Measurements from ENCODE around the gene ARMH4.

ARMH4 gene

DNA sequence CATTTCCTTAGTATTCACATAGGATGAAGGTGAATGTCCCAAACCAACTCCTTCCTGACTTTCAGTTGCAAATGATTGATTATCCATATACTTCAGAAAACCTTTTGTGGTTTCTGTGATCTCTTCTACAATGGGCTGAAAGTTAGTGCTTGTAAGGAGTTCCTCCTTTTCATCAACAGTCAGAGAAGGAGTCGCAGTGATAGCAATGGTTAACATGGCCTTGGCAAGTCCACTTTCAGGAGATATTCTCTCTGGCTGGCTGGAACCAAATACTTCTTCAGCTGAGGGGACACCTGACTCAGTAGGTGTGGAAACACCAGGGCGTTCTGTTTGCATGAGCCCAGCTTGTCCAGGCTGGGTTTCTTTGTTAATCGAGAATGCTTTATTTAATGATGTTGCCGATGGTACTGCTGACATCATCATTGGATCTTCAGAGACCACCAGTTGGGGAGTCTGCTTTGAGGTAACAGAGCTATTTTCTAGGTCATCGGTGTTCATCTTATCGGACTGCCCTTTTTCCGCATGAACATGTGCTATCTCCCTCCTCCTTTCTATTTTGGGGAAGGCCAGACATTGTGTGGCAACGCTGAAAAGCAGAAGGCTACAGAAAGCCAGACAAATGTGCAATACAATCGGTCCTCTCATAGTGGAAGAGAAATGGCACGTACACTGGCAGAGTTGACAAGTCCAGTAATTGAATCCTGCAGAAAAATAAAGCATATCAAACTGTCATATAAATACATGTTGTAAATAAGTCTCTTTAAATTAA, 13.1 kb downstream of the ARMH4 start:
- TF ChIP-seq TAF1 (IDR thresholded peaks at IDR 0.05; ENCODE audit: borderline replicate concordance, insufficient read depth, low read length) (no peak), REST (IDR thresholded peaks at IDR 0.05; ENCODE audit: insufficient read depth in 1 of 2, low read depth in 2 of 2, low read length in 2 of 2) (no peak), SIN3A (IDR thresholded peaks at IDR 0.05; ENCODE audit: borderline replicate concordance, insufficient read depth, low read length) (no peak), FOXP2 (optimal IDR thresholded peaks at IDR 0.05; ENCODE audit: borderline replicate concordance, extremely low read depth, extremely low read length, insufficient read depth) (no peak), POLR2AphosphoS5 (IDR thresholded peaks at IDR 0.05; ENCODE audit: low read depth, low read length) (no peak)

DNA sequence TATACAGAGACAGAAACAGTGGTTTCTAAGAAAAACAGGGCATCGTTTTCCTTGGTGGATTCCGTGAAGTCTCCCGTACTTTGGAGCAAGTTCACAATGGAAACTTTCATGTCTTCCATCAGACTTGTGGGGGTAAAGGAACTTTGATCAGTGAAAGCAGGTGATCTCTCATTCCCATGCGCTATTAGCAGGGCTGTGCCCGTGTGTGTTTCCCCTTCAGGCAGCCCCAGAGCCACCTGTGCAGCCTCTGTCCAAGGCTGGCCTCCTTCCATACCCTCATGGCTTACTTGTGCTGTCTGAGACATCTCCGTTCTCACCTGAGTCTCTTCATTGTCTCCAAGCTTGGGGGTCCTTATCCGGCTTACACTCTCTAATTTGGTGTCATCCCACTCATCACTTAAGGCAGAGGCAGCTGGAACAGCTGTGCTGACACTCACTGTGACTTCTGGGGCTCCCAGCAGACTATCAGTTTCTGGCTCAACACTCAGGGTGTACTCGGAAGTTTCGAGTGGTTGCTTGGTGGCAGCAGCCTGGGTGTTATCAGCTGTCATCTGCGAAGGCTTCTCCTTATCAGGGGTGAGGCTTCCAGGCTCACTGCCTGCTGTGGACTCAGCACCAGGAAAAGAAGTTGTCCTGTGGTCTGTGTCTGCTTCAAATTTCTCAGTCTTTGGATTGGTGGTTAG, 13.8 kb downstream of the ARMH4 start:
- TF ChIP-seq FOXP2 (optimal IDR thresholded peaks at IDR 0.05; ENCODE audit: borderline replicate concordance, extremely low read depth, extremely low read length, insufficient read depth) (no peak), TAF1 (IDR thresholded peaks at IDR 0.05; ENCODE audit: borderline replicate concordance, insufficient read depth, low read length) (no peak), POLR2AphosphoS5 (IDR thresholded peaks at IDR 0.05; ENCODE audit: low read depth, low read length) (no peak), SIN3A (IDR thresholded peaks at IDR 0.05; ENCODE audit: borderline replicate concordance, insufficient read depth, low read length) (no peak), REST (IDR thresholded peaks at IDR 0.05; ENCODE audit: insufficient read depth in 1 of 2, low read depth in 2 of 2, low read length in 2 of 2) (no peak)

- TF ChIP-seq POLR2AphosphoS5 (IDR thresholded peaks at IDR 0.05; ENCODE audit: low read depth, low read length), result no peak
- TF ChIP-seq FOXP2 (optimal IDR thresholded peaks at IDR 0.05; ENCODE audit: borderline replicate concordance, extremely low read depth, extremely low read length, insufficient read depth), result no peak
- TF ChIP-seq REST (IDR thresholded peaks at IDR 0.05; ENCODE audit: insufficient read depth in 1 of 2, low read depth in 2 of 2, low read length in 2 of 2), result no peak
- no peak for TF ChIP-seq TAF1 (IDR thresholded peaks at IDR 0.05; ENCODE audit: borderline replicate concordance, insufficient read depth, low read length)
- TF ChIP-seq SIN3A (IDR thresholded peaks at IDR 0.05; ENCODE audit: borderline replicate concordance, insufficient read depth, low read length), result no peak
Measured at GRCh38 chr14:58133739-58134138, 18.3 kb downstream of the ARMH4 start.

DNA sequence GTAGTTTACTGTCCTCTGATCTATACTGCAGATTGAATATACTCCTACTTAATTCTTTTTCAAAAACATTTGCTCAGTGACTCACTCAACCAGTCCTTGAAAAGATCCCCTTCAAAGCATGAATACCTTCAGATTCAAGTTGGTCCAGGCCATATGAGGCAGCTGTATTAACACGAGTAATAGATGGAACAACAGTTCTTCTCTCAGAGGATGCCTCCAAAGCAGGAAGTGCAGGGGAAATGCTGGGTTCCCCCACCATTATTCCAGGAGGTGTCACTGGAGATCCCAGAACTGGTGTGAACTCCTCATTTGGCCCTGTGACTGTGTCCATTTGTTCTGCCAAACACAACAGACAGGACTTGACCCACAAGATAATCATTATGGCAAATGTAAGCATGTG, 20.6 kb downstream of the ARMH4 start:
- no peak for TF ChIP-seq REST (IDR thresholded peaks at IDR 0.05; ENCODE audit: insufficient read depth in 1 of 2, low read depth in 2 of 2, low read length in 2 of 2)
- no peak for TF ChIP-seq TAF1 (IDR thresholded peaks at IDR 0.05; ENCODE audit: borderline replicate concordance, insufficient read depth, low read length)
- TF ChIP-seq FOXP2 (optimal IDR thresholded peaks at IDR 0.05; ENCODE audit: borderline replicate concordance, extremely low read depth, extremely low read length, insufficient read depth), result no peak
- no peak for TF ChIP-seq POLR2AphosphoS5 (IDR thresholded peaks at IDR 0.05; ENCODE audit: low read depth, low read length)
- no peak for TF ChIP-seq SIN3A (IDR thresholded peaks at IDR 0.05; ENCODE audit: borderline replicate concordance, insufficient read depth, low read length)
